GM12878 (cell line): ENCODE data around the gene MGAT5. TPM values are rescaled to one million over a fixed set of nuclear protein-coding genes. Genes with fewer than 3 reads are reported as not detected.

ENCODE experiments used
- ATAC-seq: fragments of 200-7000 bp; cut with Tn5 transposase; 3 replicates; pipeline ENCODE4 v1.9.1; 2020; ENCODE audit warnings: mild to moderate bottlenecking, moderate library complexity
- BruUV-seq: library from RNA; stranded (reverse); fragments of 400-500 nt; replicated peaks from 2 replicates; lab custom pipeline; 2021; lab: Mats Ljungman, UMichigan
- CTCF ChIA-PET: fragments of 300-600 bp; sonication (Branson Sonifier 250); formaldehyde crosslinking; extraction: SDS; loops from one replicate; lab custom pipeline; 2021; ENCODE audit warnings: inconsistent platforms; lab: Yijun Ruan, JAX
- POLR2A ChIA-PET: fragments of 350-600 bp; formaldehyde crosslinking; extraction: SDS; loops from one replicate; lab custom pipeline; 2021; ENCODE audit warnings: inconsistent platforms; lab: Charles Lee
- RAD21 ChIA-PET: fragments of 300-600 bp; sonication (Branson Sonifier 250); formaldehyde crosslinking; loops from one replicate; lab custom pipeline; 2023; ENCODE audit warnings: antibody characterized with exemption; ENCODE audit not compliant: unreplicated experiment; lab: Charles Lee
- SMC1A ChIA-PET: fragments of 300-600 bp; sonication (Branson Sonifier 250); formaldehyde crosslinking; loops from one replicate; lab custom pipeline; 2023; ENCODE audit not compliant: unreplicated experiment, uncharacterized antibody; lab: Charles Lee
- DNase-seq: peaks from one replicate; pipeline ENCODE4 v3.0.0-alpha.2; 2011; ENCODE audit warnings: low read depth, low spot score
- FAIRE-seq: peaks from 3 replicates; lab custom pipeline; 2011; peaks lifted over from hg19 to GRCh38; lab: Jason Lieb, UNC
- H2AFZ ChIP-seq: 2 replicates; pipeline ENCODE4 v1.6.0; 2011; ENCODE audit warnings: low read depth, low read length, control low read depth; ENCODE audit not compliant: control insufficient read depth
- H3K27ac ChIP-seq: 2 replicates; pipeline ENCODE4 v1.5.1; 2011; ENCODE audit warnings: control low read depth; ENCODE audit not compliant: control insufficient read depth, insufficient read depth
- H3K27me3 ChIP-seq, 2 experiments: replicated peaks in 1 of 2; 2 replicates each; pipeline versions ENCODE4 v1.6.0 to v1.6.1; 2011; ENCODE audit warnings: low read length in 1 of 2; ENCODE audit not compliant: control insufficient read depth in 2 of 2, insufficient read depth in 2 of 2
- H3K36me3 ChIP-seq, 2 experiments: 2 replicates each; pipeline ENCODE4 v1.5.1; 2011; ENCODE audit warnings: low read length in 1 of 2; ENCODE audit not compliant: control insufficient read depth in 2 of 2, insufficient read depth in 2 of 2
- H3K4me1 ChIP-seq: 2 replicates; pipeline ENCODE4 v1.6.1; 2011; ENCODE audit warnings: mild to moderate bottlenecking, low read length, moderate library complexity, mixed read lengths; ENCODE audit not compliant: control insufficient read depth, insufficient read depth
- H3K4me2 ChIP-seq: 2 replicates; pipeline ENCODE4 v1.6.0; 2011; ENCODE audit warnings: control low read depth; ENCODE audit not compliant: control insufficient read depth, insufficient read depth
- H3K4me3 ChIP-seq: fragments of 200-600 bp; sonication (generic); 2 replicates; pipeline ENCODE4 v1.5.1; 2016
- H3K79me2 ChIP-seq: 2 replicates; pipeline ENCODE4 v1.6.0; 2011; ENCODE audit warnings: low read length; ENCODE audit not compliant: control insufficient read depth, insufficient read depth
- H3K9ac ChIP-seq: 2 replicates; pipeline ENCODE4 v1.8.0; 2011; ENCODE audit warnings: low read length, control low read depth, mixed read lengths; ENCODE audit not compliant: control insufficient read depth, insufficient read depth
- H3K9me3 ChIP-seq: replicated peaks from 3 replicates; pipeline ENCODE4 v1.5.1; 2011; ENCODE audit warnings: mild to moderate bottlenecking, low read length; ENCODE audit not compliant: control insufficient read depth, insufficient read depth
- H4K20me1 ChIP-seq: 2 replicates; pipeline ENCODE4 v1.6.0; 2011; ENCODE audit not compliant: control insufficient read depth, insufficient read depth
- NFXL1 ChIP-seq: fragments of 450-650 bp; IDR thresholded peaks from 2 replicates; pipeline ENCODE4 v1.6.1; 2017; ENCODE audit warnings: antibody characterized with exemption, mild to moderate bottlenecking, borderline replicate concordance
- TCF12 ChIP-seq: IDR thresholded peaks from 2 replicates; pipeline ENCODE4 v1.6.1; 2011; ENCODE audit warnings: low read depth, mild to moderate bottlenecking, low read length
- YY1 ChIP-seq: IDR thresholded peaks from 2 replicates; pipeline ENCODE4 v1.6.1; 2011; ENCODE audit warnings: low read depth, mild to moderate bottlenecking, low read length
- WGBS: methylation state at CpG from one replicate; pipeline ENCODE4 v1.1.6; 2016; ENCODE audit warnings: low lambda C conversion rate; ENCODE audit not compliant: insufficient replicate concordance, insufficient coverage; ENCODE audit errors: missing lambda C conversion rate; 5-methylcytosine and 5-hydroxymethylcytosine counted together
- in situ Hi-C: fragments of 300-500 bp; cut with MboI; formaldehyde crosslinking; loops from 9 replicates; pipeline ENCODE4 v1.14.3; 2018; ENCODE audit warnings: mixed read lengths
- intact Hi-C: fragments of 100-400 bp; cut with micrococcal nuclease; formaldehyde crosslinking; loops from one replicate; pipeline ENCODE4 v1.14.2; 2022; ENCODE audit not compliant: unreplicated experiment
- polyA plus RNA-seq, 11 experiments: library from polyadenylated mRNA; depleted of rRNA in 4 of 11; unstranded in 6 of 11; stranded (reverse) in 5 of 11; fragments of >200 nt; fragmentation: Nextera tagmentation in 4 of 11; fragmentation: Illumina TruSeq in 1 of 11; extraction: Ambion mirVana in 4 of 11; extraction: Trizol in 1 of 11; gene quantifications; 1 replicate in 1 of 11; 2 replicates in 10 of 11; pipeline versions ENCODE4 v1.2.1 to v1.2.3, GENCODE V29; 2011 to 2016; ENCODE audit warnings: inconsistent platforms in 2 of 11, missing spikeins in 2 of 11, low read depth in 1 of 11
- total RNA-seq, 4 experiments: library from RNA; depleted of rRNA in 3 of 4; stranded (reverse); fragments of >200 nt in 3 of 4; fragmentation: Illumina TruSeq in 1 of 4; extraction: Trizol in 1 of 4; gene quantifications; 2 replicates each; pipeline versions ENCODE4 v1.2.1 to v1.2.3, GENCODE V29; 2013 to 2021

MGAT5 gene
- total and polyA plus RNA-seq, 10 of the 15 experiments (the other 5 are each of a cell fraction or from before 2014, with no cell fraction given), result 4.9 to 104 (median 36.2) TPM

- ChIA-PET RAD21 (interaction anchor here (0.7 to 4.1 kb wide), 50 partner anchors 9 to 567 kb away, joined by 3 to 201 read pairs (median 5); partner anchors contain the start of gene MGAT5), POLR2A (interaction anchor here (0.5 to 3.2 kb wide), 10 partner anchors 18 to 523 kb away, joined by 3 to 24 read pairs (median 3); no protein-coding TSS in a partner anchor), SMC1A (interaction anchor here (0.6 to 4.0 kb wide), 51 partner anchors 14 to 531 kb away, joined by 3 to 163 read pairs (median 6); partner anchors contain the start of gene MGAT5), CTCF (interaction anchor here (0.6 to 6.3 kb wide), 59 partner anchors 9 to 532 kb away, joined by 3 to 320 read pairs (median 5); partner anchors contain the start of gene MGAT5)
- intact Hi-C loops, result loop anchor here (5.0 kb wide), 1 partner anchor 179 kb away; no protein-coding TSS in a partner anchor
- H4K20me1 ChIP-seq, result no peaks in the 10 kb centered on the region
- peak overlapping the region; percentile 8; the same call in 1 of the 2 replicates for H3K4me3 ChIP-seq
- peak overlapping the region; percentile 65; the same call in 1 of the 2 replicates for H2AFZ ChIP-seq
- peak overlapping the region; percentile 81 for H3K27ac ChIP-seq
- H3K4me2 ChIP-seq, result peak overlapping the region; percentile 75
- H3K4me1 ChIP-seq, result peaks cover 32% of the 10 kb centered on the region
- H3K9me3 ChIP-seq, result no peaks in the 10 kb centered on the region
- peak overlapping the region; percentile 24 for H3K9ac ChIP-seq
- H3K36me3 ChIP-seq, result peaks cover 8 to 9% of the 10 kb centered on the region in 2 experiments
- TF ChIP-seq TCF12 (peak; percentile 65), NFXL1 (no peak), YY1 (no peak)
- WGBS, result 30% methylated on average over 6 of the region's 6 CpGs
- no peak for DNase-seq
- in situ Hi-C loops, result loop anchor here (5.0 kb wide), 2 partner anchors 294 to 519 kb away; no protein-coding TSS in a partner anchor
- no TSS peak for BruUV-seq
- no peak; the same call in 2 of the 3 replicates for ATAC-seq
- no peaks in the 10 kb centered on the region; the same call in 1 of the 2 replicates for H3K79me2 ChIP-seq
- FAIRE-seq, result no peak
- no peaks in the 10 kb centered on the region for H3K27me3 ChIP-seq
Observed at GRCh38 chr2:134411279-134411827, 157.5 kb downstream of the MGAT5 start.
